Upper lobe of left lung (tissue), 6 donors: ENCODE measurements around the gene CPA1. TPM values are rescaled to one million over a fixed set of nuclear protein-coding genes. Genes with fewer than 3 reads are reported as not detected.

Source experiments
- ATAC-seq, 2 donors: fragments of 200-7000 bp; cut with Tn5 transposase; one replicate each; pipeline ENCODE4 v1.9.1; 2022; ENCODE audit warnings: mild to moderate bottlenecking in 2 of 2, moderate library complexity in 2 of 2; ENCODE audit not compliant: low FRiP score in 2 of 2
- DNase-seq, 2 donors: peaks; one replicate each; pipeline ENCODE4 v3.0.0-alpha.2; 2019 to 2020
- H3K27ac ChIP-seq, 4 donors: fragments of 200-600 bp; sonication (generic); one replicate each; pipeline ENCODE4 v1.5.1; 2016 to 2019
- H3K27me3 ChIP-seq, 4 donors: fragments of 200-600 bp; sonication (generic); one replicate each; pipeline ENCODE4 v1.5.1; 2017 to 2019
- H3K36me3 ChIP-seq, 4 donors: fragments of 200-600 bp; sonication (generic); one replicate each; pipeline ENCODE4 v1.5.1; 2016 to 2019
- H3K4me1 ChIP-seq, 4 donors: fragments of 200-600 bp; sonication (generic); one replicate each; pipeline ENCODE4 v1.5.1; 2018 to 2019
- H3K4me3 ChIP-seq, 4 donors: fragments of 200-600 bp; sonication (generic); one replicate each; pipeline ENCODE4 v1.5.1; 2017 to 2019; ENCODE audit warnings: mild to moderate bottlenecking in 2 of 4, moderate library complexity in 1 of 4
- H3K9me3 ChIP-seq, 4 donors: fragments of 200-600 bp; sonication (generic); one replicate each; pipeline ENCODE4 v1.5.1; 2018 to 2019
- CTCF ChIP-seq, 6 experiments: fragments of 450-650 bp in 4 of 6; fragments of 200-600 bp in 2 of 6; sonication (generic) in 2 of 6; IDR thresholded peaks; one replicate each; pipeline ENCODE4 v1.5.1; 2016 to 2019; ENCODE audit warnings: antibody characterized with exemption in 6 of 6
- EP300 ChIP-seq, 4 donors: sonication (generic); formaldehyde crosslinking; IDR thresholded peaks; one replicate each; pipeline ENCODE4 v1.5.1; 2017; ENCODE audit warnings: antibody characterized with exemption in 4 of 4, control low read depth in 2 of 4
- POLR2A ChIP-seq, 4 donors: fragments of 450-650 bp; IDR thresholded peaks; one replicate each; pipeline ENCODE4 v1.5.1; 2016 to 2017; ENCODE audit warnings: antibody characterized with exemption in 4 of 4, mild to moderate bottlenecking in 2 of 4
- POLR2AphosphoS5 ChIP-seq, 2 donors: sonication (generic); formaldehyde crosslinking; IDR thresholded peaks; one replicate each; pipeline ENCODE4 v1.5.1; 2017; ENCODE audit warnings: antibody characterized with exemption in 2 of 2
- WGBS, 2 donors: methylation state at CpG; one replicate each; pipeline ENCODE4 v1.1.5; 2017 to 2018; 5-methylcytosine and 5-hydroxymethylcytosine counted together
- total RNA-seq, 6 donors: library from RNA; depleted of rRNA in 4 of 6; stranded (reverse); fragments of >200 nt in 4 of 6; gene quantifications; one replicate each; pipeline versions ENCODE4 v1.1.0 to v1.2.1, GENCODE V29; 2016 to 2021
- donor health status: DM: no; HTN: no; CAD: no; lungs with moderate emphysema.
- donor health status: DM: no; HTN: yes; CAD: no; lungs with severe emphysema.

Gene CPA1
- total RNA-seq, 6 donors from 2014 or later = 12.6 to 21.8 TPM; not detected in 4

- WGBS, 2 donors = 82 to 98% methylated on average over 1 of the region's 1 CpG
- Histone ChIP-seq H3K4me3 (no peak overlapping the region), H3K4me1 (peaks cover 12 to 27% (median 17%) of the 10 kb centered on the region in 4 donors), H3K27me3 (no peaks in the 10 kb centered on the region), H3K36me3 (no peaks in the 10 kb centered on the region), H3K9me3 (no peaks in the 10 kb centered on the region), H3K27ac (no peak overlapping the region)
- DNase-seq (no peak), ATAC-seq (no peak)
- no peak for TF ChIP-seq POLR2AphosphoS5 (IDR thresholded peaks at IDR 0.05)
- TF ChIP-seq EP300 (IDR thresholded peaks at IDR 0.05) = no peak
- no peak for TF ChIP-seq CTCF (IDR thresholded peaks at IDR 0.05)
- no peak for TF ChIP-seq POLR2A (IDR thresholded peaks at IDR 0.05)
Measured at GRCh38 chr7:130436253-130436652, 56.0 kb downstream of the CPA1 start.

Other genes with a start within 250 kb of the CPA1 start
- gene TMEM209, start 175.1 kb upstream of the CPA1 start, total RNA-seq = 10 to 100 TPM in 5 of 6 donors, 1 to 10 TPM in 1; 6.2 to 23.3 (median 14.7) TPM
- gene SSMEM1, start 172.6 kb upstream of the CPA1 start, total RNA-seq = not detected
- 1 to 10 TPM in 2 of 6 donors, not detected in 4; 1.1 to 2.8 TPM for gene CPA2, start 113.6 kb upstream of the CPA1 start, total RNA-seq
- gene CPA4, start 87.3 kb upstream of the CPA1 start, total RNA-seq = under 1 TPM in 2 of 6 donors, not detected in 4; 0.20 to 0.34 TPM
- not detected for gene CPA5, start 35.7 kb upstream of the CPA1 start, total RNA-seq
- 10 to 100 TPM in 1 of 6 donors, 1 to 10 TPM in 5; 4.3 to 11.5 (median 7.2) TPM for gene CEP41, start 60.5 kb downstream of the CPA1 start, total RNA-seq
- 10 to 100 TPM; 13.9 to 52.5 (median 17.8) TPM for gene MEST, start 111.6 kb downstream of the CPA1 start, total RNA-seq